RWPE2 (cell line): Measurements from ENCODE around the gene TATDN3.

ENCODE experiments used
- ATAC-seq: fragments of 200-7000 bp; cut with Tn5 transposase; 3 replicates; pipeline ENCODE4 v1.9.1; 2021; ENCODE audit warnings: low read depth
- DNase-seq: peaks from one replicate; pipeline ENCODE4 v3.0.0-alpha.2; 2020; ENCODE audit warnings: low spot score
- H3K27ac ChIP-seq: fragments of 450-650 bp; 2 replicates; pipeline ENCODE4 v1.5.1; 2017; ENCODE audit warnings: mild to moderate bottlenecking; ENCODE audit not compliant: poor library complexity, severe bottlenecking
- H3K27me3 ChIP-seq: fragments of 250-450 bp; sonication (Bioruptor Pico); 2 replicates; pipeline ENCODE4 v1.5.1; 2021; ENCODE audit warnings: mild to moderate bottlenecking, moderate library complexity; ENCODE audit not compliant: insufficient read depth, poor library complexity, severe bottlenecking
- H3K36me3 ChIP-seq: fragments of 250-450 bp; sonication (Bioruptor Pico); 2 replicates; pipeline ENCODE4 v1.5.1; 2020; ENCODE audit warnings: low read depth, mild to moderate bottlenecking, moderate library complexity
- H3K4me1 ChIP-seq: fragments of 250-450 bp; sonication (Bioruptor Pico); 2 replicates; pipeline ENCODE4 v1.5.1; 2021; ENCODE audit warnings: mild to moderate bottlenecking, moderate library complexity; ENCODE audit not compliant: insufficient read depth, poor library complexity, severe bottlenecking
- H3K4me3 ChIP-seq: fragments of 250-450 bp; sonication (Bioruptor Pico); 2 replicates; pipeline ENCODE4 v1.5.1; 2021; ENCODE audit warnings: mild to moderate bottlenecking, moderate library complexity; ENCODE audit not compliant: severe bottlenecking
- H3K9me3 ChIP-seq: fragments of 250-450 bp; sonication (Bioruptor Pico); 2 replicates; pipeline ENCODE4 v1.5.1; 2021; ENCODE audit warnings: mild to moderate bottlenecking, moderate library complexity; ENCODE audit not compliant: severe bottlenecking
- TF ChIP-seq, protein P1 (sequence below): fragments of 450-650 bp; IDR thresholded peaks from one replicate; pipeline ENCODE4 v1.5.1; 2017; ENCODE audit warnings: mild to moderate bottlenecking, moderate library complexity; ENCODE audit not compliant: poor library complexity, severe bottlenecking

The TATDN3 gene

DNA sequence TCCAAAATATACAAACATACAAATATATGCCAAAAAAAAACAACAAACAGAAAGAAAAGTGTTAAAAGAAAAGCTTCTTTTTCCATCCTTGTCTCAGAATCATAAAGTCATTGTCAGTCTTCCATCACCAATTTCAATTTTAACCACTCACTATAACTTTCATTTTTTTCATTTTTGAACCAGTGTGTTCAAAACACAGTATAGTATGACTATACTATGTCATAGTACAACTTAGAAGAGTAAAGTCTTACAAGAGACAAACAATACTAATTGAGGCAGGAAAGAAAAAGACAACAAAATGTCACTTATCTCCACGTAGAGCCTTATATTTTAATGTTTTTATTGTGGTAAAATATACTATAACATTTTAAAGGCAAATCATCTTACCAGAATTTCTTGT is 7.7 kb upstream of the TATDN3 start:
- H3K27ac ChIP-seq: no peak overlapping the region
- TF ChIP-seq, protein P1, sequence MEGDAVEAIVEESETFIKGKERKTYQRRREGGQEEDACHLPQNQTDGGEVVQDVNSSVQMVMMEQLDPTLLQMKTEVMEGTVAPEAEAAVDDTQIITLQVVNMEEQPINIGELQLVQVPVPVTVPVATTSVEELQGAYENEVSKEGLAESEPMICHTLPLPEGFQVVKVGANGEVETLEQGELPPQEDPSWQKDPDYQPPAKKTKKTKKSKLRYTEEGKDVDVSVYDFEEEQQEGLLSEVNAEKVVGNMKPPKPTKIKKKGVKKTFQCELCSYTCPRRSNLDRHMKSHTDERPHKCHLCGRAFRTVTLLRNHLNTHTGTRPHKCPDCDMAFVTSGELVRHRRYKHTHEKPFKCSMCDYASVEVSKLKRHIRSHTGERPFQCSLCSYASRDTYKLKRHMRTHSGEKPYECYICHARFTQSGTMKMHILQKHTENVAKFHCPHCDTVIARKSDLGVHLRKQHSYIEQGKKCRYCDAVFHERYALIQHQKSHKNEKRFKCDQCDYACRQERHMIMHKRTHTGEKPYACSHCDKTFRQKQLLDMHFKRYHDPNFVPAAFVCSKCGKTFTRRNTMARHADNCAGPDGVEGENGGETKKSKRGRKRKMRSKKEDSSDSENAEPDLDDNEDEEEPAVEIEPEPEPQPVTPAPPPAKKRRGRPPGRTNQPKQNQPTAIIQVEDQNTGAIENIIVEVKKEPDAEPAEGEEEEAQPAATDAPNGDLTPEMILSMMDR: no peak
- H3K36me3 ChIP-seq: peaks cover 26% of the 10 kb centered on the region
- ATAC-seq: no peak
- DNase-seq: no peak
- H3K4me3 ChIP-seq: no peak overlapping the region
- H3K9me3 ChIP-seq: no peaks in the 10 kb centered on the region
- no peaks in the 10 kb centered on the region for H3K4me1 ChIP-seq
- H3K27me3 ChIP-seq: no peaks in the 10 kb centered on the region

DNA sequence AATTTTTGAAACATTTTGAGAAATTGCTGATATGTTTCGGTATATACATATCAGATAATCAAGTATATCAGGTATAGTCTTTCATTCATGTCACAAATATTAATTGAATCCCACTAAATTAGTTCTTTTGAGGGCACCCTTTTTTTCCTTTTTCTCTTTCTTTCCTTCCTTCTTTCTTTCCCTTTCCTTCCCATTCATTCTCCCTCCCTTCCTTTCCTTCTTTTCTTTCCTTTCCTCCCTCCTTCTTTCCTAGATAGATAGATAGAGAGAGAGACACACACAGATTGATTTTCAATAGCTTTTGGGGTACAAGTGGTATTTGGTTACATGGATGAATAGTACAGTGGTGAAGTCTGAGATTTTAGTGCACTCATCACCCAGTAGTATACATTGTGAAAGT is 5.8 kb upstream of the TATDN3 start:
- Histone ChIP-seq H3K36me3 (peaks cover 26% of the 10 kb centered on the region), H3K4me3 (no peak overlapping the region), H3K4me1 (no peaks in the 10 kb centered on the region)

DNA sequence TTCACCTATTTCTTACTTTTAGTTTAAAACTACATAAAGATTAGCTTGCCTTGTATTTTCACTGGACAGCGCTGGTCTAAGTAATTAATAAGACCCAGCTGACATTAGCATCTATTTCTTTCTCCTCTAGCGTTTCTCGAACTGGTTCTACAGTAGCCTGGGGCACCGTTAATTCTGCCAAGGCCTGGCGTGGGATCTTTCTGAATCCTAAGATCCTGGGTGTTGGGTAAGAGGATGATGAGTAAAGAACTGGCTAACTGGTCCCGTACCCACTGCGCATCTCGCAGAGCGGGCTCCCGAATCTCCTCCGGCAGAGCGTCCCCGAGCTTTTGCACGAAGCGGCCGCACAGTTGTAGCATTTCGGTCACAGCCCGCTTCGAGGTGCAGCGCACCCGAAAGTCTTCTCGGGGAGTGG is 426 bp upstream of the TATDN3 start:
- Histone ChIP-seq H3K36me3 (peaks cover 5% of the 10 kb centered on the region; the same call in 1 of the 2 replicates), H3K9me3 (no peaks in the 10 kb centered on the region), H3K27ac (peak overlapping the region; percentile 43), H3K4me3 (peak overlapping the region; percentile 92), H3K4me1 (no peaks in the 10 kb centered on the region), H3K27me3 (no peaks in the 10 kb centered on the region)
- DNase-seq (peak; percentile 45), ATAC-seq (peak; percentile 81)
- TF ChIP-seq, protein P1: no peak

More for the DNA sequence above, 5.8 kb upstream of the TATDN3 start:
- H3K27ac ChIP-seq: no peak overlapping the region
- no peaks in the 10 kb centered on the region for H3K9me3 ChIP-seq
- no peak for DNase-seq
- no peak for ATAC-seq
- H3K27me3 ChIP-seq: no peaks in the 10 kb centered on the region
- TF ChIP-seq, protein P1: no peak

DNA sequence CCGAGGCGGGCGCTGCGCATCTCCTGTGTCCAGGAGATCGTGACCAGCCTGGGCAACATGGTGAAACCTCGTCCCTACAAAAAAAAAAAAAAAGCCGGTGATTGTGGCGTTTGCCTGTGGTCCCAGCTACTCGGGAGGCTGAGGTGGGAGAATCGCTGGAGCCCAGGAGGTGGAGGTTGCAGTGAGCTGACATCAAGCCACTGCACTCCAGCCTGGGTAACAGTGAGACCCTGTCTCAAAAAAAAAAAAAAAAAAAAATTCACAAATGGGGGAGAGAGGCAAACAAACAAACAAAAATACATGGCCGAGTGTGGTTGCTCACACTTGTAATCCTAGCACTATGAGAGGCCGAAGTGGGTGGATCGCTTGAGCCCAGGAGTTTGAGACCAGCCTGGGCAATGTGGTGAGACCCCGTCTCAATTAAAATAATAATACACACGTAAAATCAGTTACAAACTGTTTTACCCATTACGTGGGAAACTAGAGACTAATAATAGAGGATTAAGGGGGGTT is 758 bp downstream of the TATDN3 start:
- H3K4me1 ChIP-seq: no peaks in the 10 kb centered on the region
- peaks cover 3% of the 10 kb centered on the region; the same call in 1 of the 2 replicates for H3K36me3 ChIP-seq
- ATAC-seq: no peak
- TF ChIP-seq, protein P1: no peak
- no peaks in the 10 kb centered on the region for H3K27me3 ChIP-seq
- H3K27ac ChIP-seq: peak overlapping the region; percentile 43
- DNase-seq: no peak
- no peaks in the 10 kb centered on the region for H3K9me3 ChIP-seq
- H3K4me3 ChIP-seq: peak overlapping the region; percentile 92

DNA sequence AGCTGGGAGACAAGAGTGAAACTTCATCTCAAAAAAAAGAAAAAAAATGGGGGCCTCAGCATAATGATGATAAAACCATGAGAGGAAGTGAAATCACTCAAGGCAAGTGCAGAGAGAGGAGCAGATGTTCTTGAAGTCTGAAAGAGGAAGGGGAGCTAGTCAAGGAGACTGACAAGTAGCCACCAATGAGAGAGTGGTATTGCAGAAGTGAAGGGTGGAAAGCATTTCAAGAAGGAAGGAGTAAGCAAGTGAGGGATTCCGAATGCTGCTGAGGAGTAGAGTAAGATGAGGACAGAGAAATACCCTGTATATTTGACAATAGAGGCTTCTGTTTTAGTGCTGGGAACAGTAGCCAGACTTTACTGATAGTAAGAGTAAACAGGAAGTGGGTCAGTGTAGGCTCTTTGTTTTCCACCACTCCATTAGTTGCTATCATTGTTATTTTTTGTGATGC is 2.9 kb downstream of the TATDN3 start:
- no peaks in the 10 kb centered on the region for H3K9me3 ChIP-seq
- no peak overlapping the region for H3K27ac ChIP-seq
- ATAC-seq (no peak), DNase-seq (no peak)
- TF ChIP-seq, protein P1: no peak
- no peaks in the 10 kb centered on the region for H3K27me3 ChIP-seq
- no peaks in the 10 kb centered on the region for H3K36me3 ChIP-seq
- H3K4me3 ChIP-seq: no peak overlapping the region
- no peaks in the 10 kb centered on the region for H3K4me1 ChIP-seq
